Kidney epithelial cell (primary cell): Measurements from ENCODE around the gene INTS3. TPM values are rescaled to one million over a fixed set of nuclear protein-coding genes. Genes with fewer than 3 reads are reported as not detected.
"Not testable (repeated sequence)": the region's sequence is repeated elsewhere in the genome, so short reads cannot be mapped to it uniquely, and the experiment has no call there.

ENCODE experiments used
- DNase-seq: peaks from one replicate; pipeline ENCODE4 v3.0.0-alpha.2; 2010; ENCODE audit warnings: low read depth
- H3K27me3 ChIP-seq: 2 replicates; pipeline ENCODE4 v1.6.0; 2011; ENCODE audit warnings: low read length; ENCODE audit not compliant: control insufficient read depth, insufficient read depth
- H3K36me3 ChIP-seq: 2 replicates; pipeline ENCODE4 v1.5.1; 2011; ENCODE audit warnings: low read length; ENCODE audit not compliant: control insufficient read depth, insufficient read depth
- H3K4me3 ChIP-seq: 2 replicates; pipeline ENCODE4 v1.5.1; 2011; ENCODE audit warnings: low read depth, mild to moderate bottlenecking, control low read depth, low read length
- total RNA-seq: library from RNA; depleted of rRNA; stranded (reverse); fragments of >200 nt; gene quantifications from 2 replicates; pipeline ENCODE4 v1.2.3, GENCODE V29; 2015
- TF ChIP-seq, protein P1 (sequence below): IDR thresholded peaks from 2 replicates; pipeline ENCODE4 v1.5.1; 2011; ENCODE audit warnings: mild to moderate bottlenecking, moderate library complexity, low read length, control low read depth, inconsistent platforms; ENCODE audit not compliant: insufficient read depth, poor library complexity, severe bottlenecking

The INTS3 gene
- total RNA-seq, 1 donor from 2014 or later: 33.8 TPM

DNA sequence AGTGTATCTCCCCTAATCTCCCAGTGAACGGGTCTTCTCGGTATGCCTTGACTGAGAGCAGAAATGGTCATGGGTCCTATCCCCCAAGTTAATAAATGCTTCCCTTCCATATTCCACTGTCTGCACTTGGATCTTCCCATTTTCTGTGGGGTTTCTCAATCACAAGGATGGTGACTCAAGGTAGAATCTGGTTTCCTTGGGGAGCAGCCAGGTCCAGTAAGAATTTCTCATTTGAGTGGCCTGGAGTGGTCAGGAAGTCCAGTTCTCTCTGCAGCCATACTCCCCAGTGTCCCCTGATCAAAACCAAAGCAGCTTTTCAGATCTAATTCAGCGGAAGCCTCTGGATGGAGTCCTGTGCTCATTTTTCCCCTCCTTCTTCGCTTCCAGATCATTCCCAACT is 32.6 kb downstream of the INTS3 start:
- TF ChIP-seq, protein P1, sequence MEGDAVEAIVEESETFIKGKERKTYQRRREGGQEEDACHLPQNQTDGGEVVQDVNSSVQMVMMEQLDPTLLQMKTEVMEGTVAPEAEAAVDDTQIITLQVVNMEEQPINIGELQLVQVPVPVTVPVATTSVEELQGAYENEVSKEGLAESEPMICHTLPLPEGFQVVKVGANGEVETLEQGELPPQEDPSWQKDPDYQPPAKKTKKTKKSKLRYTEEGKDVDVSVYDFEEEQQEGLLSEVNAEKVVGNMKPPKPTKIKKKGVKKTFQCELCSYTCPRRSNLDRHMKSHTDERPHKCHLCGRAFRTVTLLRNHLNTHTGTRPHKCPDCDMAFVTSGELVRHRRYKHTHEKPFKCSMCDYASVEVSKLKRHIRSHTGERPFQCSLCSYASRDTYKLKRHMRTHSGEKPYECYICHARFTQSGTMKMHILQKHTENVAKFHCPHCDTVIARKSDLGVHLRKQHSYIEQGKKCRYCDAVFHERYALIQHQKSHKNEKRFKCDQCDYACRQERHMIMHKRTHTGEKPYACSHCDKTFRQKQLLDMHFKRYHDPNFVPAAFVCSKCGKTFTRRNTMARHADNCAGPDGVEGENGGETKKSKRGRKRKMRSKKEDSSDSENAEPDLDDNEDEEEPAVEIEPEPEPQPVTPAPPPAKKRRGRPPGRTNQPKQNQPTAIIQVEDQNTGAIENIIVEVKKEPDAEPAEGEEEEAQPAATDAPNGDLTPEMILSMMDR: no peak
- Histone ChIP-seq H3K27me3 (no peaks in the 10 kb centered on the region), H3K36me3 (peaks cover 3% of the 10 kb centered on the region), H3K4me3 (no peak overlapping the region)
- no peak for DNase-seq

DNA sequence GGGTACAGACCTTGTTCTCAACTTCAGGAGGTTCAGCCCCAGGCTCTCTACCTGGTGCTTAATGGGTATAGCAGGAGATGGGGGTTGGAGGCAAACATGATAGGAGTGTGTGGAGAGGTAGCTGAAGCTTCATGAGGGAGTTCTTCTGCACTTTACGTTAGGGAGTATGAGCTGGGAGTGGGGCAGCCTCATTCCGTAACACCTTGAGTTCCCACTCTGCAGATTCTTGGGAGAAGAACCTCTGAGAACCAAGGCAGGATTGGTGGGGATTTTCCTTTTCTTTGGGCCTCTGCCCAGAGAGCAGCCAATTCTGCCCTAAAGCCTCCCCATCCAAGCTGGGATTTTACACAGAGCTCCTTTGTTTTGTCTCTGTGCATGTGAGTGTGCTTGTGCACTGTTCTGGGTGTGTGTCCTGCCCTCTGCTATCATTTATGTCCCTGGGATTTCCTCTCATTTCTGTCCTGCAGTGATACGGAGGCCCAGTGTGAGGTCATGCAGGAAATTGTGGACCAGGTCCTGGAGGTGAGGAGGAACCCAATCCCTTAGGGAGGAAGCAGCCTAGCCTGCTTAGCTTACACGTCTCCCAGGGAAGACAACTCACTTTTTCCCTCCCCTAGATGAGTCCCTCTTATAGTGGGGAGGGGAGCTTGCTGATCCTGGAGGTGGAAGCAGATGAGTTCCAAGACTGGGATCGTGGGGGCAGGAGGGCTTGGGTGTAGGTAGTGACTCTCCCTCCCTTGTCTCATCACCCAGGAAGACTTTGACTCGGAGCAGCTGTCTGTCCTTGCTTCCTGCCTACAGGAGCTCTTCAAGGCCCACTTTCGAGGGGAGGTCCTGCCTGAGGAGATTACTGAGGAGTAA is 35.7 kb downstream of the INTS3 start:
- no peak for DNase-seq
- TF ChIP-seq, protein P1: no peak
- Histone ChIP-seq H3K4me3 (no peak overlapping the region), H3K27me3 (no peaks in the 10 kb centered on the region), H3K36me3 (peaks cover 5% of the 10 kb centered on the region)

DNA sequence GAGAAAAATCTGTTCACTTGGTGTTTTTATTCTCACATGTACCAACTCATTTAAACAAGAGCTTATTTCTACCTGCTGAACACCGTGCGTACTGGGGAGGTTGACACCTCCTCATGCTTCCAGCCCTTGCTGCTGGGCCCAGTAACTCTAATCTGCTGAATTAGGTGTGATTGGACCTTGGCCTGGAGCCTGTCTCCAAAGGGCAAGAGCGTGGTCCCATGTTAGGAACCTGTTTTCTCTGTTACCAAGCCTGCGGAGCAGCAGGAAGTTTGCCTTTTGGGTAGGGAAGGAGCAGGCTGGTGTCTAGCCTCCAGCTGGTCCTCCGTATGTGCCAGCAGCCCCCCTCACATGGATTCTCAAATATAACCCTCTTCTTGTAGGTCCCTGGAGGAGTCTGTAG is 36.5 kb downstream of the INTS3 start:
- TF ChIP-seq, protein P1: no peak
- H3K27me3 ChIP-seq: no peaks in the 10 kb centered on the region
- no peak for DNase-seq
- no peak overlapping the region for H3K4me3 ChIP-seq
- H3K36me3 ChIP-seq: peaks cover 5% of the 10 kb centered on the region

DNA sequence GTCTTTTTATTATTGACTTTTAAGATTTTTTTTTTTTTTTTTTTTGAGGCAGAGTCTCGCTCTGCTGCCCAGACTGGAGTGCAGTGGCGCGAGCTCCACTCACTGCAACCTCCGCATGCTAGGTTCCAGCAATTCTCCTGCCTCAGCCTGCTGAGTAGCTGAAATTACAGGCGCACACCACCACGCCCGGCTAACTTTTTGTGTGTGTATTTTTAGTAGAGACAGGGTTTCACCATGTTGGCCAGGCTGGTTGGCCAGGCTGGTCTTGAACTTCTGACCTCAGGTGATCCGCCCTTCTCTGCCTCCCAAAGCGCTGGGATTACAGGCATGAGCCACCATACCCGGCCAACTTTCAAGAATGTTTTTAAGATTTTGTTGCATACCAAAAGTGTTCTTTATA is 38.8 kb downstream of the INTS3 start:
- DNase-seq, H3K27me3 ChIP-seq, H3K4me3 ChIP-seq, H3K36me3 ChIP-seq: not testable (repeated sequence)

DNA sequence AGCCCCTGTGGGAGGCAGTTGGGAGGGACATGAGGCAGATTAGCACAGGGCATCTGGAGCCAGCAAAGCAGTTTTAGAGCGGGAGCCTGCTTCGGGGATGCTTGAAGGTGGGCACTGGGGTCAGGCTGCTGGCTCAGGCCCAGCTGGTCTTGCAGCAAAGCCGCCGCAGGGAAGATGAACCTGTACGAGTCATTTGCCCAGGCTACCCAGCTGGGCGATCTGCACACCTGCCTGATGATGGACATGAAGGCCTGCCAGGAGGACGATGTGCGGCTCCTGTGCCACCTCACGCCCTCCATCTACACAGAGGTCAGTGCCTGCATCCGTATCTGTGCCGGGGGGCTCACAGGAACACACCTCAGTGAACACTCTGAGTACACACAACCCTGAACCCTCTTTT is 39.7 kb downstream of the INTS3 start:
- no peak overlapping the region for H3K4me3 ChIP-seq
- no peak for DNase-seq
- H3K27me3 ChIP-seq: no peaks in the 10 kb centered on the region
- peaks cover 4% of the 10 kb centered on the region for H3K36me3 ChIP-seq
- TF ChIP-seq, protein P1: no peak

DNA sequence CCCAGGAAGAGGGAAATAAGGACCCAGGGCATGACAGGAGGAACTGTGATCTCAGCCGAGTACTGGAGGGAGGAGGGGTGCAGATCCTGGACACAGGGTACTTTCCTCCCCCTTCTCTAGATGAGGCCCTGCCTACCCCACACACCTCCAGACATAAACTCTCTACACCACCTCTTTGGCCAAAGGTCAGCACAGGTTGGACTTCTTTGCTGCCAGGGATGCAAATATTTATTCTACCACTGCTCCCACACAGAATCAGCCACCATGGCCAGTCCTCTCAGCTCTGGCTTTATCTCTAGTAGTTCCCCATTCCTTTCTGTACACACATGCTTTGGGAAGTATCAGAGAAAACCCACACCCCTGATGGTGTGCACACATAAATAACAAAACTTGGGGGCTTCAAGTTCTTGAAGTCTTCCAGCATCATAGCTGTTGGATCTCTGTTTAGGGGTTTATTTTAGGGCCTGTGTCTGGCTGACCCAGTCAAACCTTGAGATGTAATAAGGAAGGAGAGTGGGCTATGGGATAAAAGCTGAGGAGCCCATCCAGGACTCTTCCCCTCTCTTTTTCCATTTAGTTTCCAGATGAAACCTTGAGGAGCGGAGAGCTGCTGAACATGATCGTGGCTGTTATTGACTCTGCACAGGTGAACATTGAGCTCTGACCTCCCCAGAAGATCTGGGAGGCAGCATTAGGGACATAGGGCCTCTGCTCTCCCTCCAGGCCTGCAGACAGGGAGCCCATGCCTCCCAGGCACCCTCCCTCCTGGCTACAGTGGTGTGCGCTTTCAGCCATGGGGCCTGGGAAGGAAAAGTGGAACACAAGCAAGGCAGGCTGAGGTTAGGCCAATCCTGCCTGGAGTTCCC is 40.7 kb downstream of the INTS3 start:
- no peak for DNase-seq
- no peak overlapping the region for H3K4me3 ChIP-seq
- peaks cover 5% of the 10 kb centered on the region for H3K36me3 ChIP-seq
- TF ChIP-seq, protein P1: no peak
- no peaks in the 10 kb centered on the region for H3K27me3 ChIP-seq
